Mesothelial cell of epicardium (in vitro differentiated cells): ENCODE data around the gene ACTG2. TPM values are rescaled to one million over a fixed set of nuclear protein-coding genes. Genes with fewer than 3 reads are reported as not detected.

Experiments
- DNase-seq, 2 experiments: peaks; one replicate each; pipeline ENCODE4 v3.0.0; 2021; ENCODE audit warnings: low spot score in 2 of 2; ENCODE audit not compliant: unreplicated experiment in 2 of 2
- H3K27ac Mint-ChIP-seq: 2 replicates; pipeline ENCODE4 v1.8.0; 2021; ENCODE audit warnings: mixed read lengths
- H3K27me3 Mint-ChIP-seq: 2 replicates; pipeline ENCODE4 v1.8.0; 2021; ENCODE audit warnings: low read depth, mixed read lengths
- H3K36me3 Mint-ChIP-seq: 2 replicates; pipeline ENCODE4 v1.8.0; 2021; ENCODE audit warnings: mixed read lengths
- H3K4me1 Mint-ChIP-seq: 2 replicates; pipeline ENCODE4 v1.8.0; 2021; ENCODE audit warnings: mixed read lengths
- H3K4me3 Mint-ChIP-seq: 2 replicates; pipeline ENCODE4 v1.8.0; 2021; ENCODE audit warnings: mild to moderate bottlenecking, moderate library complexity, mixed read lengths
- H3K9me3 Mint-ChIP-seq: 2 replicates; pipeline ENCODE4 v1.8.0; 2021; ENCODE audit warnings: mixed read lengths
- total RNA-seq: library from RNA; stranded (reverse); gene quantifications from 3 replicates; pipeline ENCODE4 v1.2.1, GENCODE V29; 2021
- TF ChIP-seq, protein P1 (sequence below): fragments of 200-600 bp; sonication (generic); IDR thresholded peaks from one replicate; pipeline ENCODE4 v1.5.0; 2021; ENCODE audit warnings: antibody characterized with exemption; ENCODE audit not compliant: unreplicated experiment

The ACTG2 gene
- total RNA-seq, result 9.3 to 10.0 TPM (median 9.4 TPM) in 3 replicates

DNA sequence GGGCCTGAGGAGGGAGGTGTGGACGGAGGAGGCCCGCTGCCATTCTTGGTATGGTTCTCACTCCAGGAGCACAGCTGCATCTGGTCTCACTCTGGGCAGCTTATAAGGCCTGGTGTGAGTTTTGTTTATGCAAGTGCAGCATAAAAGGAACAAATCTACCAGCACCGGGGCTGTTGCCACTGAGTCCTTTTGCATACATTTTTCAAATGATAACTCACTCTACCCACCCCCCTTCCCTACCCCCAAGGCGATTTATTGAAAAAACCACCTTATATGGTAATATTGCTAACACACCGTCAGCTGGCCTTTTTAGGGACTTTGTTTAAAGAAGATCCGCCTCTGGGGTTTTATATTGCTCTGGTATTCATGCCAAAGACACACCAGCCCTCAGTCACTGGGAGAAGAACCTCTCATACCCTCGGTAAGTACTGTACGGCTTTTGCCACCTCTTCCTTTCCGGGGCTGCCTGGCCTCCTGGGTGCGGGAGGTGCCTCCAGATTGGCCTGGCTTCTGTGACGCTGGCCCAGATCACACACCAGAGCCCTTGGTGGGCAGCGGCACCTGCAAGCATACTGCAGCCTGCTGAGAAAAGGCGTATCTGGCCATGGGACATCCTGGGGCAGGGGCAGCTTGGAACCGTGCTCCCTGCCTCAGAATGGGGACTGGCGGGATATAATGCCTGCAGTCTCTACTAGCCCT is at the start of gene ACTG2:
Gene ACTG2, plus strand, starts transcription at position 378 of the 699 bp plus-strand sequence. CDS start 8,304 bp downstream, outside the sequence.
- no peak within 1 kb of the TSS for H3K27ac Mint-ChIP-seq

DNA sequence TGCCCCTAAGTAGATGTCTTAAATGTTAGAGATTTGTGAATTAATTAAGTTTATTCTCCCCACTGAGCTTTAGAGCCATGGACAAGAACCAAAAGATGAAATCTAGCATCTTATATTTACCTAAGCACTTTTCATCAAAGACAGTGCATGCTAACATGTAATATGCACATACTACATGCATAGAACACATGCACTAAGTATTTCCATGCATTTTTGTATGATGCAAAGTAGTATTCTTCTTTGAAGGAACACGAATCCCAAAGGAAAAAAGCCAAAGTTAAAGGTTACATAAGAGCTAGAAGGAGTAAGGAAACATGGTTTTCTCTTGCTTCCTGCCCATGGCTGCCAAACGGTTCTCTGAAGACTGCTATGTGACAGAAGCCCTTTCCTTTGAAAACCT is 48.7 kb upstream of the ACTG2 start:
- no peaks in the 10 kb centered on the region for H3K27me3 Mint-ChIP-seq
- peaks cover 31% of the 10 kb centered on the region for H3K36me3 Mint-ChIP-seq
- TF ChIP-seq, protein P1, sequence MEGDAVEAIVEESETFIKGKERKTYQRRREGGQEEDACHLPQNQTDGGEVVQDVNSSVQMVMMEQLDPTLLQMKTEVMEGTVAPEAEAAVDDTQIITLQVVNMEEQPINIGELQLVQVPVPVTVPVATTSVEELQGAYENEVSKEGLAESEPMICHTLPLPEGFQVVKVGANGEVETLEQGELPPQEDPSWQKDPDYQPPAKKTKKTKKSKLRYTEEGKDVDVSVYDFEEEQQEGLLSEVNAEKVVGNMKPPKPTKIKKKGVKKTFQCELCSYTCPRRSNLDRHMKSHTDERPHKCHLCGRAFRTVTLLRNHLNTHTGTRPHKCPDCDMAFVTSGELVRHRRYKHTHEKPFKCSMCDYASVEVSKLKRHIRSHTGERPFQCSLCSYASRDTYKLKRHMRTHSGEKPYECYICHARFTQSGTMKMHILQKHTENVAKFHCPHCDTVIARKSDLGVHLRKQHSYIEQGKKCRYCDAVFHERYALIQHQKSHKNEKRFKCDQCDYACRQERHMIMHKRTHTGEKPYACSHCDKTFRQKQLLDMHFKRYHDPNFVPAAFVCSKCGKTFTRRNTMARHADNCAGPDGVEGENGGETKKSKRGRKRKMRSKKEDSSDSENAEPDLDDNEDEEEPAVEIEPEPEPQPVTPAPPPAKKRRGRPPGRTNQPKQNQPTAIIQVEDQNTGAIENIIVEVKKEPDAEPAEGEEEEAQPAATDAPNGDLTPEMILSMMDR, result no peak
- H3K27ac Mint-ChIP-seq, result no peak overlapping the region
- H3K9me3 Mint-ChIP-seq, result no peaks in the 10 kb centered on the region
- no peak for DNase-seq
- no peaks in the 10 kb centered on the region for H3K4me1 Mint-ChIP-seq
- H3K4me3 Mint-ChIP-seq, result no peak overlapping the region

More for the DNA sequence above, at the start of gene ACTG2:
- peaks cover 3% of the 10 kb centered on the region for H3K4me1 Mint-ChIP-seq
- no peaks in the 10 kb centered on the region for H3K36me3 Mint-ChIP-seq
- TF ChIP-seq, protein P1, result no peak
- no peaks in the 10 kb centered on the region for H3K9me3 Mint-ChIP-seq
- H3K27me3 Mint-ChIP-seq, result peaks cover 4% of the 10 kb centered on the region
- H3K4me3 Mint-ChIP-seq, result no peak within 1 kb of the TSS
- DNase-seq, result no peak

DNA sequence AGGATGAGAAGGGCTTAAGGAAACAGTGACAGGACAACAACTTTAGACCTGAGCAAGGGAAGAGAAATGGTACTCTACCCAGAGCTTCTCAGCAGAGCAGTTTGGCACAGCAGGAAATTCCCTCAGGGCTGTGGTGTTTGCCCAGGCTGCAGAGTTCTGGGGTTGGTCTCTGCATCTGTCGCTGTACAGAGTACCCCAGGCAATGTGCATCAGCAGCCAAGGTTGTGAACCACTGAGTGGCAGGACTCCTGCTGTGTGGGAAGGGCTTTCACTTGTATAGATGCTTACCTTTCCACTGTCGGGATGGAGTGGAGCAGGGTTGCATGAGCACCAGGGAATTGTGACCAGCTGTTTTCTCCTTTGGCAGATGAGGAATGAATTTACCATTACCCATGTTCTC is 42.8 kb upstream of the ACTG2 start:
- DNase-seq, result no peak
- Mint-ChIP-seq H3K27ac (no peak overlapping the region), H3K36me3 (peaks cover 30% of the 10 kb centered on the region), H3K27me3 (no peaks in the 10 kb centered on the region), H3K9me3 (no peaks in the 10 kb centered on the region), H3K4me3 (no peak overlapping the region), H3K4me1 (no peaks in the 10 kb centered on the region)
- TF ChIP-seq, protein P1, result no peak

DNA sequence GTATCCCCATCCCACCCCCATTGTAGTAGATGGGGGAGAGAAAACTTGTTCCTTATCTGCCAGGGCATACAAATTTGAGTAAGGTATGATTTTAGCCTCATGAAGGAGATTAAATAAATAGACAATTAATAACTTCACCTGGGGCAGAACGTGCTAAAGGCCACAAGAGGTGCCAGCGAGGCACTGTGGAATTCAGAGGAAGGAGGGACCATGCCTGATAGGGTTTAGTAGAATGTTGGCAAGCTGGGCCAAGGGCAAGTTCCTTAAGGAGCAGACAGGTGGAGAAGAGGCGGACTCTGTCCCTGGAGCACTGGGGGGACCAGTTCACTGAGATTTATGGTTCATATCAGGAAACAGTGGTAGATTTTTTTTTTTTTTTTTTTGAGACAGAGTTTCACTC is 41.5 kb upstream of the ACTG2 start:
- Mint-ChIP-seq H3K4me1 (no peaks in the 10 kb centered on the region), H3K36me3 (peaks cover 36% of the 10 kb centered on the region), H3K9me3 (no peaks in the 10 kb centered on the region), H3K27ac (no peak overlapping the region), H3K4me3 (no peak overlapping the region), H3K27me3 (no peaks in the 10 kb centered on the region)
- TF ChIP-seq, protein P1, result no peak
- no peak for DNase-seq

DNA sequence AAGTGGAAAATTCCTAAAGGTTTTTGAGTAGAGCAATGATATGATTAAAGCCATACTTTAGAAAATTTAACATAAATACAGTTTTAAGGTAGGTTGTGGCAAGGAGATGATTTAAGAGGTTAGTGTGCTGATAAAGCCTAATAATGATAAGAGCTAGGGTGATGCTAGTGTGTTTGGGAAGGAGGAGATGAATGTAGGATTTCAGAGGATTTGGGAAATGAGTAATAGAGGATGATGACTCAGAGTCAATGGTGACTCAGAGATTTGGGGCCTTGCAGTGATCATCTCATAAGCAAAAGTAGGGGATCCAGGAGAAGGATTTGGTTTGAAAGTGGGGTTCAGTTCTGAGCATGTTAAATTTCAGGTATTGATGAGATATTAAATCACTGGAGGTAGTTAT is 40.8 kb upstream of the ACTG2 start:
- Mint-ChIP-seq H3K27ac (no peak overlapping the region), H3K36me3 (peaks cover 39% of the 10 kb centered on the region), H3K27me3 (no peaks in the 10 kb centered on the region), H3K9me3 (no peaks in the 10 kb centered on the region), H3K4me3 (no peak overlapping the region), H3K4me1 (no peaks in the 10 kb centered on the region)
- TF ChIP-seq, protein P1, result no peak
- no peak for DNase-seq
